ENCODE results near the gene GABRG3. TPM values are rescaled to one million over a fixed set of nuclear protein-coding genes. Genes with fewer than 3 reads are reported as not detected.

The GABRG3 gene
- total RNA-seq, 2 experiments from 2014 or later: not detected

GRCh38 chr15:26967719-26968269, 3.2 kb upstream of the GABRG3 start:
- POLR2A ChIA-PET: no interaction called here

GRCh38 chr15:26968806-26969205, 2.2 kb upstream of the GABRG3 start:
- ChIA-PET POLR2A (no interaction called here), CTCF (no interaction called here)
- DNase-seq: no peak
- Mint-ChIP-seq H3K36me3 (ENCODE audit: low read depth) (no peaks in the 10 kb centered on the region), H3K9me3 (peaks cover 2% of the 10 kb centered on the region), H3K4me3 (no peak overlapping the region), H3K27me3 (peaks cover 37% of the 10 kb centered on the region), H3K4me1 (ENCODE audit: low read depth) (no peaks in the 10 kb centered on the region), H3K27ac (no peak overlapping the region)
- TF ChIP-seq CTCF (IDR thresholded peaks at IDR 0.05): no peak
- Histone ChIP-seq H3K4me3 (ENCODE audit: low read length) (no peak overlapping the region), H3K27me3 (ENCODE audit: control insufficient read depth in 1 of 2, insufficient read depth in 2 of 2, low read length in 2 of 2) (peaks cover 0 to 11% of the 10 kb centered on the region in 2 experiments), H3K4me1 (ENCODE audit: insufficient read depth, low read length) (no peaks in the 10 kb centered on the region), H3K9me3 (ENCODE audit: control insufficient read depth in 1 of 2, insufficient read depth in 1 of 2, low read length in 2 of 2) (peaks cover 0 to 13% of the 10 kb centered on the region in 2 experiments), H3K27ac (ENCODE audit: low read depth in 1 of 2, low read length in 2 of 2) (no peak overlapping the region), H3K36me3 (ENCODE audit: insufficient read depth, low read length) (no peaks in the 10 kb centered on the region)
- no peak for ATAC-seq (ENCODE audit: poor library complexity)
- intact Hi-C loops (cut with DNase I, micrococcal nuclease): no loop called here

More at GRCh38 chr15:26967719-26968269, 3.2 kb upstream of the GABRG3 start:
- no peak overlapping the region for H3K4me3 ChIP-seq (ENCODE audit: low read length)
- no peaks in the 10 kb centered on the region for H3K4me1 ChIP-seq (ENCODE audit: insufficient read depth, low read length)
- no peak for TF ChIP-seq CTCF (IDR thresholded peaks at IDR 0.05)
- H3K27ac ChIP-seq (ENCODE audit: low read depth in 1 of 2, low read length in 2 of 2): no peak overlapping the region
- ATAC-seq (ENCODE audit: poor library complexity) (no peak), DNase-seq (no peak)
- no peaks in the 10 kb centered on the region for H3K4me1 Mint-ChIP-seq (ENCODE audit: low read depth)
- H3K27ac Mint-ChIP-seq: no peak overlapping the region
- intact Hi-C loops (cut with DNase I, micrococcal nuclease): no loop called here
- H3K27me3 ChIP-seq (ENCODE audit: control insufficient read depth in 1 of 2, insufficient read depth in 2 of 2, low read length in 2 of 2): peaks cover 0 to 11% of the 10 kb centered on the region in 2 experiments
- H3K36me3 Mint-ChIP-seq (ENCODE audit: low read depth): no peaks in the 10 kb centered on the region
- no peak overlapping the region for H3K4me3 Mint-ChIP-seq
- H3K9me3 ChIP-seq (ENCODE audit: control insufficient read depth in 1 of 2, insufficient read depth in 1 of 2, low read length in 2 of 2): peaks cover 0 to 13% of the 10 kb centered on the region in 2 experiments
- H3K36me3 ChIP-seq (ENCODE audit: insufficient read depth, low read length): no peaks in the 10 kb centered on the region
- H3K27me3 Mint-ChIP-seq: peaks cover 32% of the 10 kb centered on the region
- CTCF ChIA-PET: no interaction called here
- H3K9me3 Mint-ChIP-seq: peaks cover 2% of the 10 kb centered on the region

- ChIA-PET CTCF (no interaction called here), POLR2A (no interaction called here)
- Mint-ChIP-seq H3K27me3 (peaks cover 37% of the 10 kb centered on the region), H3K4me3 (no peak overlapping the region), H3K4me1 (ENCODE audit: low read depth) (no peaks in the 10 kb centered on the region), H3K9me3 (peaks cover 2% of the 10 kb centered on the region), H3K36me3 (ENCODE audit: low read depth) (no peaks in the 10 kb centered on the region), H3K27ac (no peak overlapping the region)
- Histone ChIP-seq H3K36me3 (ENCODE audit: insufficient read depth, low read length) (no peaks in the 10 kb centered on the region), H3K27ac (ENCODE audit: low read depth in 1 of 2, low read length in 2 of 2) (no peak overlapping the region), H3K27me3 (ENCODE audit: control insufficient read depth in 1 of 2, insufficient read depth in 2 of 2, low read length in 2 of 2) (peaks cover 0 to 11% of the 10 kb centered on the region in 2 experiments), H3K4me3 (ENCODE audit: low read length) (no peak overlapping the region), H3K4me1 (ENCODE audit: insufficient read depth, low read length) (no peaks in the 10 kb centered on the region), H3K9me3 (ENCODE audit: control insufficient read depth in 1 of 2, insufficient read depth in 1 of 2, low read length in 2 of 2) (peaks cover 0 to 13% of the 10 kb centered on the region in 2 experiments)
- no peak for TF ChIP-seq CTCF (IDR thresholded peaks at IDR 0.05)
- intact Hi-C loops (cut with DNase I, micrococcal nuclease): no loop called here
- DNase-seq: no peak
- no peak for ATAC-seq (ENCODE audit: poor library complexity)
Measured at GRCh38 chr15:26971271-26972018, 464 bp downstream of the GABRG3 start.

Data from CD4-positive, alpha-beta T cell (primary cell).